Measurements from ENCODE around the gene TEKTIP1. TPM values are rescaled to one million over a fixed set of nuclear protein-coding genes. Genes with fewer than 3 reads are reported as not detected.

TEKTIP1 gene
- total and polyA plus RNA-seq, 9 of the 15 experiments (the other 6 are each of a cell fraction or from before 2014, with no cell fraction given), result 0.66 TPM; not detected in 8

DNA sequence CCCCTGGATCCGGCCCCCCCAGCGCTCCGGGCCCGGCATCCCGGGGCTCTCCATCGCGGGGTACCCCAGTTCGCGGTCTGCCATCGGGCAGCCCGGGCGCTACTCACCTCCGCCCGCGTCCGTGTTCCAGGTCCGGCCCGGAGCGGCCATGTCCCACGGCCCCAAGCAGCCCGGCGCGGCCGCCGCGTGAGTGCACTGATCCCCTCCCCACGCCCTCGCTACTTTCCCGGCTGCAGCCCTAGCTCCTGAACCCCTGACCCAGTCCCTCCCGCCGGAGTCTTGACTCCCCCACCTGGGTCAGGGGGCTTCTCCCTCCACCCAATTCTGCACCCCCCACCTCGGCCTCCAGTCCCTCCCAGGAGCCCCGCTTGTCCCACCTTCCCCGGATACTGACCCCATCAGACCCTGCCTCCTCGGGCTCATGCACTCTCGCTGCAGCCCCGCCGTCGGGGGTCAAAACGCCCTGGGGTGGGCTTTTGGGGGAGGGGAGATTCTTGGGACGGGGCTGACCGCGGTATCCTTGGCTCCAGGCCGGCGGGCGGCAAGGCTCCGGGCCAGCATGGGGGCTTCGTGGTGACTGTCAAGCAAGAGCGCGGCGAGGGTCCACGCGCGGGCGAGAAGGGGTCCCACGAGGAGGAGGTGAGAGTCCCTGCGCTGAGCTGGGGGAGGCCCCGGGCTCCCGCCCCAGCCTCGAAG lies 34.3 kb downstream of the TEKTIP1 start (continued):
- TF ChIP-seq, protein P1, sequence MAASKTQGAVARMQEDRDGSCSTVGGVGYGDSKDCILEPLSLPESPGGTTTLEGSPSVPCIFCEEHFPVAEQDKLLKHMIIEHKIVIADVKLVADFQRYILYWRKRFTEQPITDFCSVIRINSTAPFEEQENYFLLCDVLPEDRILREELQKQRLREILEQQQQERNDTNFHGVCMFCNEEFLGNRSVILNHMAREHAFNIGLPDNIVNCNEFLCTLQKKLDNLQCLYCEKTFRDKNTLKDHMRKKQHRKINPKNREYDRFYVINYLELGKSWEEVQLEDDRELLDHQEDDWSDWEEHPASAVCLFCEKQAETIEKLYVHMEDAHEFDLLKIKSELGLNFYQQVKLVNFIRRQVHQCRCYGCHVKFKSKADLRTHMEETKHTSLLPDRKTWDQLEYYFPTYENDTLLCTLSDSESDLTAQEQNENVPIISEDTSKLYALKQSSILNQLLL (CRISPR knock-in tag; IDR thresholded peaks at IDR 0.05; ENCODE audit: borderline replicate concordance), result no peak

DNA sequence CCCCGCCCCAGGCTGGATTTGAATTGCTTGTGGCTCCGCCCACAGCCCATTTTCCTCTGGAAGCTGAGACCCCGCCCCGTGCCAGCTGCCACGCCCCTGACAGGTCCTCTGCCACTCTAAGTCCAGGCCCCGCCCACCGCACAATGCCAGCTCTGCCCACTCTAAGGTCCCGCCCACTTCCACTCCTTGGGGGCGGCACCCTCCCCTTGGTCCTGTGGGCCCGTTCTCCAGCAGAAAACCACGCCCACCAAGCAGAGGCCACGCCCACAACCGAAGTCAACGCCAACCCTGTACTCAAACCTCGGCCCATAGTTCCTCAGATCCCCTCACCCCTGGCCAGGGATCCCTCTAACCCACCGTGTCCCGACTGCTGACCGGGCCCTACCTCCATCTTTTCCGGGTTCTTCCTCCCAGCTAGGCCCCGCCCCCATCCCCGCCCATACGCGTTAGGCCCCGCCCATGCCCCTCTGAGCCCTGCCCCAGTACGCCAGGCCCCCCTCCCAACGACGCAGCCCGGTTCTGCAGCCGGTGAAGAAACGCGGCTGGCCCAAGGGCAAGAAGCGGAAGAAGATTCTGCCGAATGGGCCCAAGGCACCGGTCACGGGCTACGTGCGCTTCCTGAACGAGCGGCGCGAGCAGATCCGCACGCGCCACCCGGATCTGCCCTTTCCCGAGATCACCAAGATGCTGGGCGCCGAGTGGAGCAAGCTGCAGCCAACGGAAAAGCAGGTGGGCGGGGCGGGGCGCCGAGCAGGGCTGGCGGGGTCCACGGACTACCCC lies 35.1 kb downstream of the TEKTIP1 start:
- H3K4me2 ChIP-seq (ENCODE audit: insufficient read depth, low read length), result peak overlapping the region; percentile 81
- no TSS peak for BruUV-seq (replicated peaks)
- peaks cover 20 to 71% of the 10 kb centered on the region in 2 experiments for H3K4me1 ChIP-seq (replicated peaks in 1 of 2; ENCODE audit: control insufficient read depth in 2 of 2, insufficient read depth in 2 of 2, low read length in 2 of 2)
- peaks cover 3% of the 10 kb centered on the region; the same call in 1 of the 2 replicates for H4K20me1 ChIP-seq (replicated peaks; ENCODE audit: control insufficient read depth, insufficient read depth, low read length)
- peak overlapping the region; percentile 78 to 96 for H3K9ac ChIP-seq (ENCODE audit: insufficient read depth in 1 of 2, low read depth in 2 of 2, low read length in 2 of 2)
- no peaks in the 10 kb centered on the region for H3K9me3 ChIP-seq (replicated peaks; ENCODE audit: control insufficient read depth, insufficient read depth, low read depth, low read length)
- POLR2A ChIA-PET, result interaction anchor here (0.6 to 2.1 kb wide), 6 partner anchors 13 to 159 kb away, joined by 3 to 11 read pairs (median 4); partner anchors contain the start of gene SMIM44
- FAIRE-seq, result peak; percentile 99
- intact Hi-C loops (cut with micrococcal nuclease) (loop anchor here (2.0 kb wide), 1 partner anchor 17 kb away; the partner anchor contains the start of gene MFSD12), in situ Hi-C loops (cut with MboI) (no loop called here)
- CTCF ChIA-PET (ENCODE audit: low intra/inter-chr PET ratio), result interaction anchor here (0.6 kb wide), 1 partner anchor 30 kb away, joined by 4 read pairs; no protein-coding TSS in a partner anchor
- H2AFZ ChIP-seq (ENCODE audit: low read depth, low read length), result peak overlapping the region; percentile 67
- peak overlapping the region; percentile 98 for H3K4me3 ChIP-seq
- WGBS (ENCODE audit: insufficient coverage, low coverage, missing lambda C conversion rate), result 33% methylated on average over 34 of the region's 55 CpGs
- peak; percentile 88 to 97 (median 92) for DNase-seq (ENCODE audit: extremely low read depth in 1 of 4, low spot score in 3 of 4)
- ATAC-seq, result peak; percentile 74
- peak overlapping the region; percentile 93 for H3K27ac ChIP-seq (ENCODE audit: extremely low read depth, low read depth, low read length)
- H3K36me3 ChIP-seq (ENCODE audit: control insufficient read depth, insufficient read depth, low read length), result peaks cover 44% of the 10 kb centered on the region
- H3K79me2 ChIP-seq (ENCODE audit: control insufficient read depth, insufficient read depth, low read length), result peaks cover 20% of the 10 kb centered on the region
- no peaks in the 10 kb centered on the region for H3K27me3 ChIP-seq (ENCODE audit: control insufficient read depth in 2 of 2, insufficient read depth in 2 of 2, low read length in 2 of 2)
- peaks cover under 1% of the 10 kb centered on the region for H3K9me1 ChIP-seq (ENCODE audit: control insufficient read depth, insufficient read depth, low read length)
- no peak for TF ChIP-seq NEUROD1 (IDR thresholded peaks at IDR 0.05; ENCODE audit: borderline replicate concordance, low read depth, low read length, partially characterized antibody)
- TF ChIP-seq ELF1 (tag; IDR thresholded peaks at IDR 0.05), result peak; percentile 59
- no peak for TF ChIP-seq KLF6 (CRISPR knock-in tag; IDR thresholded peaks at IDR 0.05; ENCODE audit: borderline replicate concordance)
- TF ChIP-seq ZFP36 (IDR thresholded peaks at IDR 0.05; ENCODE audit: low read depth, low read length, partially characterized antibody), result no peak
- TF ChIP-seq, protein P2, sequence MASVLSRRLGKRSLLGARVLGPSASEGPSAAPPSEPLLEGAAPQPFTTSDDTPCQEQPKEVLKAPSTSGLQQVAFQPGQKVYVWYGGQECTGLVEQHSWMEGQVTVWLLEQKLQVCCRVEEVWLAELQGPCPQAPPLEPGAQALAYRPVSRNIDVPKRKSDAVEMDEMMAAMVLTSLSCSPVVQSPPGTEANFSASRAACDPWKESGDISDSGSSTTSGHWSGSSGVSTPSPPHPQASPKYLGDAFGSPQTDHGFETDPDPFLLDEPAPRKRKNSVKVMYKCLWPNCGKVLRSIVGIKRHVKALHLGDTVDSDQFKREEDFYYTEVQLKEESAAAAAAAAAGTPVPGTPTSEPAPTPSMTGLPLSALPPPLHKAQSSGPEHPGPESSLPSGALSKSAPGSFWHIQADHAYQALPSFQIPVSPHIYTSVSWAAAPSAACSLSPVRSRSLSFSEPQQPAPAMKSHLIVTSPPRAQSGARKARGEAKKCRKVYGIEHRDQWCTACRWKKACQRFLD (CRISPR knock-in tag; IDR thresholded peaks at IDR 0.05), result 0 out of 2 replicates have a peak, but pooled peaks have one; percentile 29
- peak; percentile 57 for TF ChIP-seq POLR2G (IDR thresholded peaks at IDR 0.05; ENCODE audit: low read depth, low read length)
- TF ChIP-seq ZNF507 (tag; conservative IDR thresholded peaks at IDR 0.05), result no peak
- TF ChIP-seq TBP (optimal IDR thresholded peaks at IDR 0.05; ENCODE audit: low read depth, low read length), result peak; percentile 28
- TF ChIP-seq, protein P3, sequence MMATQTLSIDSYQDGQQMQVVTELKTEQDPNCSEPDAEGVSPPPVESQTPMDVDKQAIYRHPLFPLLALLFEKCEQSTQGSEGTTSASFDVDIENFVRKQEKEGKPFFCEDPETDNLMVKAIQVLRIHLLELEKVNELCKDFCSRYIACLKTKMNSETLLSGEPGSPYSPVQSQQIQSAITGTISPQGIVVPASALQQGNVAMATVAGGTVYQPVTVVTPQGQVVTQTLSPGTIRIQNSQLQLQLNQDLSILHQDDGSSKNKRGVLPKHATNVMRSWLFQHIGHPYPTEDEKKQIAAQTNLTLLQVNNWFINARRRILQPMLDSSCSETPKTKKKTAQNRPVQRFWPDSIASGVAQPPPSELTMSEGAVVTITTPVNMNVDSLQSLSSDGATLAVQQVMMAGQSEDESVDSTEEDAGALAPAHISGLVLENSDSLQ (IDR thresholded peaks at IDR 0.05), result peak; percentile 97
- TF ChIP-seq FOXA1 (IDR thresholded peaks at IDR 0.05; ENCODE audit: borderline replicate concordance), result no peak
- no peak for TF ChIP-seq MAFF (IDR thresholded peaks at IDR 0.05; ENCODE audit: low read length)
- TF ChIP-seq MEIS2 (IDR thresholded peaks at IDR 0.05; ENCODE audit: partially characterized antibody), result peak; percentile 64
- peak; percentile 69 for TF ChIP-seq KLF13 (tag; IDR thresholded peaks at IDR 0.05; ENCODE audit: borderline replicate concordance, low read depth)

Data from K562 (cell line).